ENCODE data around the gene TH.

- TF ChIP-seq TCF7L2 (IDR thresholded peaks at IDR 0.05; ENCODE audit: low read depth, low read length) (no peak), CTCF (IDR thresholded peaks at IDR 0.05) (no peak), REST (IDR thresholded peaks at IDR 0.05; ENCODE audit: insufficient read depth in 1 of 2, low read depth in 2 of 2, low read length in 1 of 2) (no peak), POLR2AphosphoS5 (IDR thresholded peaks at IDR 0.05; ENCODE audit: low read depth, low read length) (no peak), SIN3A (IDR thresholded peaks at IDR 0.05; ENCODE audit: borderline replicate concordance, insufficient read depth, low read depth, low read length) (no peak)
Measured at GRCh38 chr11:2209370-2209801, 37.8 kb upstream of the TH start.

Data from Panc1 (cell line).